HG02973 (cell line): ENCODE data around the gene PYGL.
"Not testable (repeated sequence)": the region's sequence is repeated elsewhere in the genome, so short reads cannot be mapped to it uniquely, and the experiment has no call there.

ENCODE experiments used
- ATAC-seq: cut with Tn5 transposase; IDR thresholded peaks from one replicate; pipeline ENCODE4 v1.9.1; 2021; ENCODE audit warnings: moderate library complexity; ENCODE audit not compliant: unreplicated experiment

Gene PYGL

GRCh38 chr14:50943943-50944646 lies at the start of gene PYGL:
Gene PYGL (minus strand): TSS chr14:50944483. CDS start chr14:50944403, 80 bp downstream.
- ATAC-seq = peak; percentile 66

- no peak for ATAC-seq
These were observed 41.6 kb upstream of the PYGL start for GRCh38 chr14:50985859-50986331.

GRCh38 chr14:50985124-50985858 lies 41.0 kb upstream of the PYGL start:
- ATAC-seq = no peak

- no peak for ATAC-seq
These were observed 39.9 kb upstream of the PYGL start for GRCh38 chr14:50984036-50984710.

GRCh38 chr14:50979941-50980850 lies 35.9 kb upstream of the PYGL start:
- no peak for ATAC-seq

- ATAC-seq = peak; percentile 82
These were observed 34.6 kb upstream of the PYGL start for GRCh38 chr14:50978888-50979287.

GRCh38 chr14:50978529-50978871 lies 34.2 kb upstream of the PYGL start:
- no peak for ATAC-seq

- no peak for ATAC-seq
These were observed 33.7 kb upstream of the PYGL start for GRCh38 chr14:50977863-50978528.

GRCh38 chr14:50974118-50974517 lies 29.8 kb upstream of the PYGL start:
- ATAC-seq = no peak

GRCh38 chr14:50972734-50973133 lies 28.5 kb upstream of the PYGL start:
- no peak for ATAC-seq

GRCh38 chr14:50970886-50971781 lies 26.9 kb upstream of the PYGL start:
- no peak for ATAC-seq

GRCh38 chr14:50967790-50968189 lies 23.5 kb upstream of the PYGL start:
- ATAC-seq = no peak

GRCh38 chr14:50967103-50967502 lies 22.8 kb upstream of the PYGL start:
- ATAC-seq = no peak

GRCh38 chr14:50964683-50965390 lies 20.6 kb upstream of the PYGL start:
- ATAC-seq = no peak

GRCh38 chr14:50963919-50964318 lies 19.6 kb upstream of the PYGL start:
- ATAC-seq = no peak

GRCh38 chr14:50961605-50962221 lies 17.4 kb upstream of the PYGL start:
- ATAC-seq = no peak

- no peak for ATAC-seq
These were observed 13.0 kb upstream of the PYGL start for GRCh38 chr14:50957296-50957695.

GRCh38 chr14:50956421-50956820 lies 12.1 kb upstream of the PYGL start:
- ATAC-seq = not testable (repeated sequence)
